Stimulated activated CD4-positive, alpha-beta T cell treated with anti-CD3 and anti-CD28 coated beads, Interleukin-12 subunit alpha, Interleukin-12 subunit beta, amount 100 ng/mL, for 4 hours (primary cell): ENCODE results near the gene S100A13.
"Not testable (repeated sequence)": the region's sequence is repeated elsewhere in the genome, so short reads cannot be mapped to it uniquely, and the experiment has no call there.

ENCODE experiments used
- DNase-seq: peaks from one replicate; pipeline ENCODE4 v3.0.0-alpha.2; 2020

S100A13 gene

DNA sequence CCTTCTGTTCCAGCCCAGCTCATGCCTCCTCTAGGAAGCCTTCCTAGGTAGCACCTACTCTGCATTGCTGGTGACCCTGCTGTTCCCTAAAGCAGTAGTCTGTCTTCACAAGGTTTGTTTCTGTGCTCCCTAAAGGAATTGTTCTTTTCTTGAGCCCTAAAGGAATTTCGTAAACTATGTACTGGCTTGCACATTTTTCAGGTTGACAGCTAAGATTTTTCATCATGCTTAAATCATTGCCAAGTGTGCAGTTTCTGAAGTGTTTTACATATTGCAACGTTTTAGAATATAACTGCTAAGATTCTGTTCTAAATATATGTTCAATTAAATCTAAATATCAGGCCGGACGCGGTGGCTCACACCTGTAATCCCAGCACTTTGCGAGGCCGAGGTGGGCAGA, 27.5 kb downstream of the S100A13 start:
- DNase-seq = no peak

DNA sequence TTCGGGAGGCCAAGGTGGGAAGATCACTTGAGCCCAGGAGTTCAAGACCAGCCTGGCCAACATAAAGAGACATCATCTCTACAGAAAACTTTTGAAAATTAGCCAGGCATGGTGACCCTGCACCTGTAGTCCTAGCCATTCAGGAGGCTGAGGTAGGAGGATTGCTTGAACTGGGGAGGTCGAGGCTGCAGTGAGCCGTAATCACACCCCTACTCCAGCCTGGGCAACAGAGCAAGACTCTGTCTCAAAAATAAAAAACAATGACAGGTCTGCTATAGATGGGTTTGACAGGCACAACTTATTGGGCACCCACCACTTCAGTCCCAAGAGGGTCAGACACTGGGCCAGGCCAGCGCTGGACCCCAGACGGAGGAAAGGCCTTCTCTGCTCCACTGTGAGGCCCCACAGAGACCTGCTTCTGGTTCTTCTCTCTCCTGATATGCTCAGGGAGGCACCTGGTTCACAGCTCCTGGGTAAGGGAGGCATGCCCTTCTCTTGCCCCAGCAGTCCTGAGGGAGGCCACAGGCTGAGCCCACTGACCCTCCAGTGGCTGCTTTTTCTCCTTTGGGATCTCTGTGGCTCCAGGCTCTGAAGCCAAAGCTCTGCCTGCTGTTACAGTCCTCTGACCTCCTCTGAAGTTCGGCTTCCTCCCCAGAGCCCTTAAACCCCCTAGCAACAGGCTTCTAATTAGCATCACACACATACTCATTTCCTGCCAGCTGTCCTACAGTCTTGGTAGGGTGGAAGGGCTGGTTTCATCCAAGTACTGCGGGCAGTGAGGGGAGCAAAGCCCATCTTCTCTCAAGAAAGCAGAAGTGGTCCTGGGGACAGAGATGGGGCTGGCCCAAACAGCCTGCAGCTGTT, 28.8 kb downstream of the S100A13 start:
- no peak for DNase-seq

DNA sequence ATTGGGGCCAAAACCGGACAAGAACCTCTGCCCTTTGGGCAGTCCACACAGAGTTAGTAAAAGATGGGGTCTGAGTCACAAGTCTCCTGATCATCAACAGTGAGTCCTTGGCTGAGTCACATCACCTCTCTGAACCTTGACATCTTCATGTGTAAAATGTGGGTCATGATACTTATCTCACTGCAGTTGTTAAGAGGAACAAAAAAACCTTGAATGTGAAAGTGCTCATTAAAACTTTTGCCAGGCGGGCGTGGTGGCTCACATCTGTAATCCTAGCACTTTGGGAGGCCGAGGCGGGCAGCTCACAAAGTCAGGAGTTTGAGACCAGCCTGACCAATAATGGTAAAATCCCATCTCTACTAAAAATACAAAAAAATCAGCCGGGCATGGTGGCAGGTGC, 30.1 kb downstream of the S100A13 start:
- DNase-seq = no peak

DNA sequence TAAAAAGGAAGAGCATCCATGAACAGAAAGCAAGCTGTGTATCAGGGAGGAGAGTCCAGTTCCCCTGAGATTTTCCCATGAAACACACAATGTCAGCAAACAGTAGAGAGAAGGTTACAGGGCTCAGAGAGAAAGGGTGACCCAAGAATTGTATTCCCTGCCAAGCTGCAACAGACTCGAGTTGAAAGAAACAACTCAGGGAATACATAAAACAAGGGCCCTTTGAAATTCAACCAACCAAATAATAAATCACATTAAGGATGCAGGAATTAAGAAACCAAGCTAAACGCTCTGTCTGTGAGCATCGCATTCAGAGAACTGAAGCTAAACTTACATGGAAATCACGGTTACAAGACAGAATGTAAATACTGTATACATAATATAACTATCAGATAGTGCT, 34.6 kb downstream of the S100A13 start:
- no peak for DNase-seq

DNA sequence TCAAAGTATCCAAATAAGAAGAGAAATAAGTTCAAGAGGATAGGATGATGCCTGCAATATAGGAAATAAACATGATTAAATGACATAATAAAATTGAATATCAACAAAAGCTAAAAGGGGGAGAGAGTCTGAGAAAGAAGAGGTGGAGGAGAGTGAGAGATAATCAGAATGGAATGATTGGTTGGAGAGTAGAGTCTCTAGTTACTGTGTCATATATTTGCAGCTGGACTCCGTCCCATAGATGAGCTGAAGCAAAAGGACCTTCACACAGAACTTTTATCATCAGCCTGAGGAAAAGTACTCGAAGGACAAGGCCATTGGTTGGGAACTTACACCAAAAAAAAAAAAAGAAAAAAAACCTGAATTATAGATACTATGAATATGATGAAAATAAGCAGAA, 38.8 kb downstream of the S100A13 start:
- DNase-seq = no peak

DNA sequence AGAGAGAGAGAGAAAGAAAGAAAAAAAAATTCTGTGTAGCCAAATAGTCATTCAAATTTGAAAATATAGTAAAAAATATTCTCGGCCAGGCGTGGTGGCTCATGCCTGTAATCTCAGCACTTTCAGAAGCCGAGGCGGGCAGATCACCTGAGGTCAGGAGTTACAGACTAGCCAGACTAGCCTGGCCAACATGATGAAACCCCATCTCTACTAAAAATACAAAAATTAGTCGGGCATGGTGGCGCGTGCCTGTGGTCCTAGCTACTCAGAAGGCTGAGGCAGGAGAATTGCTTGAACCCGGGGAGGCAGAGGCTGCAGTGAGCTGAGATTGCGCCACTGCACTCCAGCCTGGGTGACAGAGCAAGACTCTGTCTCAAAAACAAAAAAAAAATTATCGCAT, 39.3 kb downstream of the S100A13 start:
- DNase-seq = not testable (repeated sequence)

DNA sequence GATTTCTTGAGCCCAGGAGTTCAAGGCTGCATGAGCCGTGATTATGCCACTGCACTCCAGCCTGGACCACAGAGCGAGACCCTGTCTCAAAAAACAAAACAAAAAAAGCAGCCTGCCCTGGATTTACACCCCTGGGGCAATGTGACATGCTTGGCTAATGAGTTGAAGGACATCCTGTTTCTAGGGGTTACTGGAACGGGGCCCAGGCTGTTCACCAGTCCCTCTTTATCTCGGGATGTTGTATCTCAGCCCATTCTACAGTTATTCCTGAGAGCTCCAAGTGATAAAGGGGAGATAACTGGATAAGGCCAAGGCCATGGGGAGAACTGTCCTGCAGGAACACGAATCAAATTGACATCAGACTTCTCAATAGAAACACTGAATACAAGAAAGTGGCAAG, 40.0 kb downstream of the S100A13 start:
- DNase-seq = no peak

DNA sequence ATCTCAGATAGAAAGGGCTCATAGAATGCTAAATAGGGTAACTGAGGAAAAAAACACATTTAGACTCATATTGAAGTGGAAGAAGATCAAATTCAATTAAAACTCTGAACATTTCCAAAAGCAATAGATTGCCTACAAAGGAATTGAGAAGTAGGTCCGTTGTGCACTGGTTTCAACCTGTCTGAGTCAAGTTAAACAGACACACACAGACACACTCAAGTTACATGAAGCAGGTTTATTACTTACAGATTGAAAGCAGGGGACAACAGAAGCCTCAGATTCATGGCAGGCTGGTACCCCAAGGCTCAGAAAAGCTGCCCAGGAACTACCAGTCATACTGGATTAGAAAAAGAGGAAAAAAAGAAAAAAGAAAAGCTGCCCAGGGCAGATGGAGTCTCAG, 41.0 kb downstream of the S100A13 start:
- no peak for DNase-seq

DNA sequence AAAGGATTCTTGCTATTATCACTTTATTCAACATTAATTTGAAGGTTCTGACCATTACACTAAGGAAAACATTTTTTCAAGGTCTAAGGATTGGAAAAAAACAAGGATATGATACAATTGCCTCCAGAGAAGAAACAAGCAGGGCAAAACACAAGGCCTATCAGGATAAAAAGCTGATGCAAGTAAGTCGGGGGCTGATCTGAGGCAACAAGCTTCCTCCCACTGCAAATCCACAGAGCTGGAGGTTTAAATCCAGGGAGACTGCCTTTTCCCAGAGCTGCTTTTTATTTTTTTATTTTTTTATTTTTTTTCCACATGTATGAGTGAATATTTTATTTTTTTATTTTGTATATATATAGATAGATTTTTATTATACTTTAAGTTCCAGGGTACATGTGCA, 42.3 kb downstream of the S100A13 start:
- DNase-seq = no peak

DNA sequence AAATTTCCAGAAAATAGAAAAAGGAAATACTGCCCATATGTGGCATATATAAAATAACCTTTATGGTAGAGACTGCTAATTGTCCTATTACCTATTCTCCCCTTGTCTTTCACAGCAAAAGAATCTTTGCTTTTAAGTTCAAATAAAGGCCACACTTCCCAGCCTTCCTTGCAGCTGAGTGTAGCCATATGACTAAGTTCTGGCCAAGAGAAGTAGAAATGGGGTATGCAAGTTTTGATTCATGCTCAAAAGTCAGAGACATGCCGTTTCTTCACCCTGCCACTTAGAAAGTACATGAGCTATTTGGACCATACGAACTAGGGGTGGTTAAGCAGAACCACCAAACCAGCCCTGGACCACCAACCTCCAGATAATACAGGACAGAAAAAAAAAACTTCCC, 43.3 kb downstream of the S100A13 start:
- no peak for DNase-seq

DNA sequence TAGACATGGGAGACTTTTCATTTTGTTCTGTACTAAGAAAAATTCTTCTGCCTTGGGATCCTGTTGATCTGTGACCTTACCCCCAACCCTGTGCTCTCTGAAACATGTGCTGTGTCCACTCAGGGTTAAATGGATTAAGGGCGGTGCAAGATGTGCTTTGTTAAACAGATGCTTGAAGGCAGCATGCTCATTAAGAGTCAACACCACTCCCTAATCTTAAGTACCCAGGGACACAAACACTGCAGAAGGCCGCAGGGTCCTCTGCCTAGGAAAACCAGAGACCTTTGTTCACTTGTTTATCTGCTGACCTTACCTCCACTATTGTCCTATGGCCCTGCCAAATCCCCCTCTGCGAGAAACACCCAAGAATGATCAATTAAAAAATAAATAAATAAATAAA, 43.8 kb downstream of the S100A13 start:
- not testable (repeated sequence) for DNase-seq

DNA sequence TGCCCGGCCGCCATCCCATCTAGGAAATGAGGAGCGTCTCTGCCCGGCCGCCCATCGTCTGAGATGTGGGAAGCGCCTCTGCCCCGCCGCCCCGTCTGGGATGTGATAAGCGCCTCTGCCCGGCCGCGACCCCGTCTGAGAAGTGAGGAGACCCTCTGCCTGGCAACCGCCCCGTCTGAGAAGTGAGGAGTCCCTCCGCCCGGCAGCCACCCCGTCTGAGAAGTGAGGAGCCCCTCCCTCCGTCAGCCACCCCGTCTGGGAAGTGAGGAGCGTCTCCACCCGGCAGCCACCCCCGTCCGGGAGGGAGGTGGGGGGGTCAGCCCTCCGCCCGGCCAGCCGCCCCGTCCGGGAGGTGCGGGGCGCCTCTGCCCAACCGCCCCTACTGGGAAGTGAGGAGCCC, 44.5 kb downstream of the S100A13 start:
- not testable (repeated sequence) for DNase-seq

DNA sequence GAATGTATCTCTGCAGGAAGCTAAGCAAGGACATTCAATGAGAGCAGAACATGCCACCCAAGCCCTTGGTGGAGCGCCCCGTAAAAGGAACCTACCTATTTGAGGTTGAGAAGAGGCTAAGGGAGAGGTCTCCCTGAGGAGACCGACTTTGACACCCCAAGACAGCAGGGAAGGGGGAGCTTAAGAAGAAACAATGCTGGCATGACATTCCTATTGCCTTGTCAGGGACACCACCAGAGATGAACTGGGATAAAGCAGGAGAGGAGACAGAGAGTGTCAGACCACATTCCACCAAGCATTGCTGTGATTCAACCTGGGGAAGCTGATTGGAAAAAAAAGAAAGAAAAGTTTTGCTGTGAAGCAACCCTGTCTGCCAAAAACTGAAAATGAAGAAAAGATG, 48.4 kb downstream of the S100A13 start:
- no peak for DNase-seq

DNA sequence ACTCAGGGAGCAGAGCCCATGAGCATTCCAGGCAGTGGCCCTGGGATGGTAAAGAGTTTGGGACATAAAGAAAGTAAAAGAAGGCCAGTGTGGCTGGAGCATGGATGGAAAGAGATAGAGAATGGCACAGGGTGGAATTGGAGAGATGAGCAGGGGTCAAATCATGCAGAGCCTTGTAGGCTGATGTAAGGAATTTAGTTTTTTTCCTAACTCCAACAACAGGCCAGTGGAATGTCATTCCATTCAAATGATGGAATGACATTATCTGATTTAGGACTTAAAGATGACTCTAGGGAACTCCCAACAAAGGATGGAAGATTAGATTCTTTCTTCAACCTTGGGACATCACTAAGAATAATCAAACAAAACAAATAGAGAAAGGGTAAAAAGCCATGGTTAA, 48.8 kb downstream of the S100A13 start:
- no peak for DNase-seq

DNA sequence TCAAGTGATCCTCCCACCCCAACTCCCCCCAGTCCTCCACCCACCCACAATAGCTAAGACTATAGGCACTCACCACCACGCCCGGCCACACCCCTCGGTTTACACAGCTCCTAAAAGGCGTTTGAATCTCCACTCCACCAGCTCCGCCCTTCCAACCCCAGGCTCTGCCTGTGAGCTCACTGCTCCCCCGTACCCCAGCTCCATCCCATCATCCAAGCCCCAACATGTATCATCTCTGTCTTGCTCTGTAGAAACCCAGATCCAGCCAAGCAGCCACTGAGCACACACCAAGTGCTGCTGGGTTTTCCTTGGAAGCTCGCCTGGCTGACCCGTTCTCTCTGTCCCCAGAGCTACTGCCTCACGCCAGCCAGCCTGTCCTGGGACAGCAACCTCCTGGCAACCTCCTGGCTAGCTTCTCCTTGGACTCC, 49.7 kb downstream of the S100A13 start:
- no peak for DNase-seq

DNA sequence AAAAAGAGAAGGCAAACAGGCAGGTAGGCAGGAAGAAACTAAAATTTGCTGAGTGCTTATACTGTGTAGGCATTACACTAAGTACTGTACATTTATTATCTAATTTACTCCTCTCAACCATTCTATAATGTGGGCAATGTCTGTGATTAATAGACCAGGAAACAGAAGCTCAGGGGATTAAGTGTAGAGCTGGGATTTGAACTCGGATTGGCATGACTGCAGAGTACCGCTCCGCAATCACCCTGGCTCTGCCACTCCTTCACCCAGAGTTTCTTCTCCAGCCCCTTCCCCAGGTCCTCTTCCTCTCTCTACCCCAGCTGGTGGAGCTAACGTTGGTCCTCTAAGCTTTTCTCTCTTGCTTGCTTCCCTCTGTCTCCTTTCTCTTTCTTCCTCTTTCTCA, 50.2 kb downstream of the S100A13 start:
- no peak for DNase-seq

DNA sequence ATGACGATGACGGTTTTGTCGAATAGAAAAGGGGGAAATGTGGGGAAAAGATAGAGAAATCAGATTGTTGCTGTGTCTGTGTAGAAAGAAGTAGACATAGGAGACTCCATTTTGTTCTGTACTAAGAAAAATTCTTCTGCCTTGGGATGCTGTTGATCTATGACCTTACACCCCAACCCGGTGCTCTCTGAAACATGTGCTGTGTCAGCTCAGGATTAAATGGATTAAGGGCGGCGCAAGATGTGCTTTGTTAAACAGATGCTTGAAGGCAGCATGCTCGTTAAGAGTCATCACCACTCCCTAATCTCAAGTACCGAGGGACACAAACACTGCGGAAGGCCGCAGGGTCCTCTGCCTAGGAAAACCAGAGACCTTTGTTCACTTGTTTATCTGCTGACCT, 51.8 kb downstream of the S100A13 start:
- not testable (repeated sequence) for DNase-seq

DNA sequence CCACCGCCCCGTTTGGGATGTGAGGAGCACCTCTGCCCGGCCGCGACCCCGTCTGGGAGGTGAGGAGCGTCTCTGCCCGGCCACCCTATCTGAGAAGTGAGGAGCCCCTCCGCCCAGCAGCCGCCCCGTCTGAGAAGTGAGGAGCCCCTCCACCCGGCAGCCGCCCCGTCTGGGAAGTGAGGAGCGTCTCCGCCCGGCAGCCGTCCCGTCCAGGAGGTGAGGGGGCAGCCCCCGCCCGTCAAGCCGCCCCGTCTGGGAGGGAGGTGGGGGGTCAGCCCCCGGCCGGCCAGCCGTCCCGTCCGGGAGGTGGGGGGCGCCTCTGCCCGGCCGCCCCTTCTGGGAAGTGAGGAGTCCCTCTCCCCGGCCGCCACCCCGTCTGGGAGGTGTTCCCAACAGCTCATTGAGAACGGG, 52.2 kb downstream of the S100A13 start:
- DNase-seq = not testable (repeated sequence)

DNA sequence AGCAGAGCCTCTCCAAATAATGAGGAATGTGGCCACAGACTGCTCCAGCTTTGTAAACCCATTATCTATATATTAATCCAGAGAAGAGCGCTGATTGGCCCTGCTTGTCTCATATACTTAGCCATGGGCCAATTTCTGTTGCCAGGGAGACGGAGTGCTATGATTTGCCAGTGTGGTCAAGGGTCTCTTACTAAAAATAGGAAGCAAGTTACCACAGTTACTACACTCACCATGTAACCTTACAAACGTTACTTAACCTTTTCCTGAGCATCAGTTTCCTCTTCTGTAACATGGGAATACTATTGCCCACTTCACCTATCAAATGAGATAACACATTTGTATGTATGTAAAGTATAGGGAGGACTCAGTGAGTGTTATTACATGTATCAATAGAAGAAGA, 54.0 kb downstream of the S100A13 start:
- no peak for DNase-seq

DNA sequence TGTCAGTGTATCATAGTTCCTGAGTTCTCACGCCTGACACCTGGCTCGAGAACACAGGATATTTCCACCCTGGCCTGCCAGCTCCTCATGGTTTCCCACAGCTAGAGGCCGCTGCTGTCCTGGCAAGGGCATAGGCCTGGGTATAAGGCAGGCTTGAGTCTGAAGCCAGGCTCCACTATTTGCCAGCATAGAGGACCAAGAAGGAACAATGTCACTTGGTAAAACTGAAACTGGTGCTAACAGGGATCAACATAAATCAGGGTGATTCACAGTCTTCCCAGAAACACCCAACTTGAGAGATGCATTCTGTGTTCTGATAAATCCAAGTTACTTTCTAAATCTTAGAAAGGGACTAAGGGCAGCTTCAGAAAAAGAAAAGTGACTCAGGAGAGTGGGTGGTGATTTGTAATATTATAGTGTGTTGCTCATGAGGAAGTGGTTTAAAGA, 54.7 kb downstream of the S100A13 start:
- DNase-seq = peak; percentile 38

DNA sequence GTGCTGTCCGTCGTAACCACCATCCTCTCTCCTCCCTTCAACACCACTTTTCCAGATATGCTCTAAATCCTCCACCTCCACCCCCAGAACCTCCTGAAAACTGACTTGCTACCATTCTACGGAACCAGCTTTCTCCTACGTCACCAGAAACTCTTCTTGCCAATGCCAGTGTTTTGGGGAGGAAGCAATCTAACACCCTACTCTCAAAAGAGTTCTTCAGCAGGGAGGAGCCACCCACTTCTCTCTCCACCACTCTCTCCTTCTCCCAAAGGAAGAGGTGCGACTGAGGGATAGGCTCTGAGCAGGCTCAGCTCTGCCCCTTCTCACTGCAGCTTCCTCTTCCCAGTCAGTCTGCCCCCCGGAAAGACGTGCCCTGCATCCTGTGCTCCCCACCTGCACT, 55.6 kb downstream of the S100A13 start:
- no peak for DNase-seq

DNA sequence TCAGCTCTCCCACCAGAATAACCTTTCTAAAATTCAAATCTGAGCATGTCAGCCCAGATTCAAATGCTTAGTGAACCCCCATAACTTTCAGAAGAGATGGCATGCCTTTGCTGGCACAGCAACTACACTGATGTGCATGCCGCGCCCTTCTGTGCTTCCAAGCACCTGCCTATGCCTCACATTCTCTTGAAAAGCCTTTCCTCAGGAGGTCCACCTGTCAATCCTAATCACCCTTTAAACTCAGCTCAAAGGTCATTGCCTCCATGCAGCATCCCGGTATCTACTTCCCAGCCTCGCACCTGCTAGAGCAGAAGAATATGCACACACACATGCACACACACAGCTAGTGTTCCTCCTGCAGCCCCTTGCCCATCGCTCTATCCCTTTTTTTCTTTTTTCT, 56.4 kb downstream of the S100A13 start:
- DNase-seq = no peak

DNA sequence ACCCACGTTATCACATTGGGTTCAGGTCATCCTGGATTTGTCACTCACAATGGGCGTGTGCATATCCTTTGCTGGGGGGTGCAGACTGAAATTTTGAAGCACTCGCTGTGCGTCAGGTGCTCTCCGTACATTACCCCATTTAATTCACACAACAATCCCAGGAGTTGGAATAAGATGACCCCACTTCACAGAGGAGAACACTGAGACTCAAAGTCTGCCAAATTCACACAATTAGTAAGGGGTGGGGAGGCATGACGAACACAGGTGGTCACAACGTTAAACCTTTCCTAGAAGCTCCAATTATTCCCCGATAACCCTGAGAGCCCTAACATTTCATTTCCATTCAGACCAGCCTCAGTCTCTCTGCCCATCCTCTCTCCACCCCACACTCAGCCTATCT, 57.8 kb downstream of the S100A13 start:
- DNase-seq = no peak
